Thyroid gland (tissue), 4 donors: Measurements from ENCODE around the gene TICRR. TPM values are rescaled to one million over a fixed set of nuclear protein-coding genes. Genes with fewer than 3 reads are reported as not detected.
A peak's percentile ranks its signal among the peaks of the same experiment; 100 is the strongest.

Source experiments
- DNase-seq, 2 donors: peaks; one replicate each; pipeline ENCODE4 v3.0.0-alpha.2; 2019
- H3K27ac ChIP-seq, 3 donors: fragments of 200-600 bp; sonication (generic); 1 replicate in 2 of 3; 2 replicates in 1 of 3; pipeline ENCODE4 v1.5.1; 2016 to 2019; ENCODE audit warnings: mild to moderate bottlenecking in 1 of 3, moderate library complexity in 1 of 3
- H3K27me3 ChIP-seq: fragments of 200-600 bp; sonication (generic); one replicate; pipeline ENCODE4 v1.5.1; 2019
- H3K36me3 ChIP-seq, 2 donors: fragments of 200-600 bp; sonication (generic); one replicate each; pipeline ENCODE4 v1.5.1; 2016 to 2019
- H3K4me1 ChIP-seq, 2 donors: fragments of 200-600 bp; sonication (generic); one replicate each; pipeline ENCODE4 v1.5.1; 2017 to 2019
- H3K4me3 ChIP-seq, 3 donors: fragments of 200-600 bp; sonication (generic); replicated peaks in 1 of 3; 1 replicate in 2 of 3; 2 replicates in 1 of 3; pipeline ENCODE4 v1.5.1; 2016; ENCODE audit warnings: mild to moderate bottlenecking in 1 of 3
- H3K9me3 ChIP-seq: fragments of 200-600 bp; sonication (generic); one replicate; pipeline ENCODE4 v1.5.1; 2017
- CTCF ChIP-seq, 6 experiments: fragments of 200-600 bp in 3 of 6; fragments of 450-650 bp in 3 of 6; sonication (generic) in 3 of 6; IDR thresholded peaks; one replicate each; pipeline ENCODE4 v1.5.1; 2016 to 2019; ENCODE audit warnings: antibody characterized with exemption in 6 of 6, mild to moderate bottlenecking in 2 of 6, inconsistent platforms in 1 of 6, moderate library complexity in 1 of 6
- POLR2A ChIP-seq, 2 donors: fragments of 450-650 bp; IDR thresholded peaks; one replicate each; pipeline ENCODE4 v1.6.1; 2017; ENCODE audit warnings: antibody characterized with exemption in 2 of 2, mild to moderate bottlenecking in 2 of 2, moderate library complexity in 1 of 2
- WGBS, 2 donors: methylation state at CpG; one replicate each; pipeline ENCODE4 v1.1.5; 2017; 5-methylcytosine and 5-hydroxymethylcytosine counted together
- intact Hi-C: fragments of 100-400 bp; cut with DNase I; formaldehyde crosslinking; loops from one replicate; pipeline ENCODE4 v1.15.1; 2023
- total RNA-seq, 4 donors: library from RNA; depleted of rRNA; stranded (reverse); fragments of >200 nt; gene quantifications; one replicate each; pipeline ENCODE4 v1.2.3, GENCODE V29; 2016

Gene TICRR
- total RNA-seq, 4 donors from 2014 or later: under 0.01 to 0.21 TPM; not detected in 2

DNA sequence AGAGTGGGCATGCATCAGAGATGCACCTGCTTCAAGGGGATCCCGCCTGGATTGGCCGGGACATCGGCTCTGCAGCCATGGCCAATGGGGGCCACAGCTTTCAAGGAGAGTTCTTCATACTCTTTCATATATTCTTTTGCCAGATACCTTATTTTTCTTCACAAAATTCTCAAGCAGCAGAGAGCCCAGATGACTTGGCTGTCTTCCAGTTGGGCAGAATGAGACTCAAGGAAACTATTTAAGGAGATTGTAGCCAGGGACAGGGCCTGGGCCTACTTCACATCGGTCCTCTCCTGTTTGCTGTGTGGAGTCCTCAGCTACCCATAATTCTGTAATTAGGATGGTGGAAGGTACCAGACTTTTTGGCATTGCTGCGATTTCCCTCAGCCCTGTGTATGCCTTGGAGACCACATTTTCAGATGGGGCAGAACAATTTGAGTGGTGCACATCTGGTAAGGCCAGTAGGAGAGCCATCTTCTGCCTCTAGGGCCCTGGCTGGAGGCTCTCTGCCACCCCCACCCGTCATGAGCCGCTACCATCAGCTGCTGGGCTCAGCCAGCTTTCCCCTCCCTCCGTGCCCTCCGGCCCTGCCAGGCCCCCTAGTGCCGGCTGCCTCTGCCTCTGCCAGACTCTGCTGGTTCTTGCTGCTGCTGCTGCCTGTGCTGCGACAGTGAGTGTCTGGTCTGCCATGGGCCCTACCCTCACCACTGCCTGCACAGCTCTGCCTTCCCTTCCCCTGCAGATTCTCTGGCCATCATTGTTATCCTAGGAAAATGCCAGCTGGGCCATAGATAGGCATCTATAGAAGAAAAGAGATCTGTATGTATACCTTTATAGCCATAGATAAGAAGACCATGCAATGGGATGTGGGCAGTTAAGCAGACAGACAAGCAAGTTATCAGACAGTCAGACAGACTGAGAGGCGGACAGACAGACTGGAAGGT lies 97.2 kb downstream of the TICRR start:
- 81 to 85% methylated on average over 10 to 12 of the region's 12 CpGs for WGBS, 2 donors
- H3K27ac ChIP-seq: peak overlapping the region in 1 of 3 donors; percentile 20
- intact Hi-C loops: no loop called here

DNA sequence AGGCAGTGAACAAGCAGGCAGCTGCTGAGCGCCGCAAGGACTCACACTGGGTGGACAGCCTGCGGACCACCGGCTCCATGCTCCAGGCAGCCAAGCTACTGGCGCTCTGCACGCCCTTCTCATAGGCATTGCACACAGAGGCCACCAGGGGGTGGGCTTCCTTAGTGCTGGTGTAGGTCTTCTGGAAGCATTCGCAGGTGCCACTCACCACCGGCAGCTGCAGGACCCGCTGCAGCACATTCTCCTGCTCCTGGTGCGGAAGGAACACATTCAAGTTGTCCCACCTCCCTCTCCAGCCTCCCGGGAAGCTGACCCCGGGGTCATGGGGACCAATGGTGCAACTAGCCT lies 97.9 kb downstream of the TICRR start:
- H3K36me3 ChIP-seq: no peaks in the 10 kb centered on the region
- WGBS, 2 donors: 59 to 73% methylated on average over 9 to 12 of the region's 12 CpGs
- TF ChIP-seq POLR2A (IDR thresholded peaks at IDR 0.05): no peak
- peak in 1 of 6 experiments; percentile 26 for TF ChIP-seq CTCF (IDR thresholded peaks at IDR 0.05)
- no peaks in the 10 kb centered on the region for H3K27me3 ChIP-seq
- H3K4me1 ChIP-seq: peaks cover 4 to 12% of the 10 kb centered on the region in 2 donors
- H3K4me3 ChIP-seq: no peak overlapping the region
- no peak overlapping the region for H3K27ac ChIP-seq
- DNase-seq: no peak
- intact Hi-C loops: no loop called here
- H3K9me3 ChIP-seq: no peaks in the 10 kb centered on the region

More for the DNA sequence above, 97.2 kb downstream of the TICRR start:
- Histone ChIP-seq H3K4me1 (peaks cover 4 to 12% of the 10 kb centered on the region in 2 donors), H3K4me3 (no peak overlapping the region), H3K9me3 (no peaks in the 10 kb centered on the region), H3K36me3 (no peaks in the 10 kb centered on the region), H3K27me3 (no peaks in the 10 kb centered on the region)
- peak; percentile 51 to 61 for DNase-seq
- TF ChIP-seq CTCF (IDR thresholded peaks at IDR 0.05) (no peak), POLR2A (IDR thresholded peaks at IDR 0.05) (no peak)

GRCh38 chr15:89674526-89674925 lies 99.3 kb downstream of the TICRR start:
- Histone ChIP-seq H3K36me3 (no peaks in the 10 kb centered on the region), H3K27me3 (no peaks in the 10 kb centered on the region), H3K9me3 (no peaks in the 10 kb centered on the region), H3K4me3 (no peak overlapping the region), H3K4me1 (peaks cover 11 to 22% of the 10 kb centered on the region in 2 donors), H3K27ac (no peak overlapping the region)
- TF ChIP-seq CTCF (IDR thresholded peaks at IDR 0.05) (no peak), POLR2A (IDR thresholded peaks at IDR 0.05) (no peak)
- 82 to 84% methylated on average over 4 of the region's 4 CpGs for WGBS, 2 donors
- DNase-seq: no peak
- intact Hi-C loops: no loop called here

DNA sequence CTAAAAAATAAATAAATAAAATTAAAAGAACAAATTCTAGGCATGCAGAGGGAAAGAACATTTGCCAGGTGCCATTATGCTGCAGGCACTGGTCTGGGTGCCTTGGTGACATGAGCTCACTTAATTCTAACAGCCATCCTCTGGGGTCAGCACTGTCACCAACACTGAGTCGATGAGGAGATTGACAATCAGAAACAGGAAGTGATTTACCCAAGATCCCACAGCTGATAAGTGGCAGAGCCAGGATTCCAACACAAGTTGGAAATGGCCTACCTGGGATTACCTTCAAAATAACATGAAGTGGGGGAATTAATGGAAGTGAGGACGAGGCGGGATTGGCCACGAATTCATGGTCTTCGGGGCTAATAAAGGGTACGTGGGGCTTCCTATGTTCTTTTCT lies 100.3 kb downstream of the TICRR start:
- Histone ChIP-seq H3K9me3 (no peaks in the 10 kb centered on the region), H3K27me3 (no peaks in the 10 kb centered on the region), H3K4me1 (peaks cover 20 to 30% of the 10 kb centered on the region in 2 donors), H3K4me3 (no peak overlapping the region), H3K27ac (no peak overlapping the region), H3K36me3 (no peaks in the 10 kb centered on the region)
- no peak for DNase-seq
- TF ChIP-seq CTCF (IDR thresholded peaks at IDR 0.05) (no peak), POLR2A (IDR thresholded peaks at IDR 0.05) (no peak)
- 88% methylated on average over 6 of the region's 6 CpGs for WGBS, 2 donors
- intact Hi-C loops: no loop called here

DNA sequence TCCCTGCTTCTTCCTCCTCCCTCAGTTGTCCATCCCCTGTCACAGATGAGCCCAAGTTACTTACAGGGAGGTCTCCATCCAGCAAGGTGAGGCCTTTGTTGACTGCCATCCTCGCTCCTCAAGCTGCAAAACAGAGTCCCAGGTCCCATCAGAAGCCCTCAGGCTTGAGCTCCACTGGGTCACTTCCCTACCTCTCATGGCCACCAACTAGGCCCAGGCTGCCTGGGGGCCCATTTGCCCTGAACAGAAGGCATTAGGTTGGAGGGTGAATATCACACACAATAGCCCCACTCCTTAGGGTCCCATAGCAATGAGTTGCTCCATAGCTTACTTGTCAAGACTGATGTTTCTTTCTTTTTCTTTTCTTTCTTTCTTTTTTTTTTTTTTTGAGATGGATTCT lies 102.1 kb downstream of the TICRR start:
- Histone ChIP-seq H3K4me1 (peaks cover 27 to 39% of the 10 kb centered on the region in 2 donors), H3K27ac (no peak overlapping the region), H3K4me3 (no peak overlapping the region), H3K9me3 (no peaks in the 10 kb centered on the region), H3K36me3 (no peaks in the 10 kb centered on the region), H3K27me3 (no peaks in the 10 kb centered on the region)
- intact Hi-C loops: no loop called here
- WGBS, 2 donors: 80 to 92% methylated on average over 1 of the region's 1 CpG
- no peak for DNase-seq
- TF ChIP-seq CTCF (IDR thresholded peaks at IDR 0.05) (no peak), POLR2A (IDR thresholded peaks at IDR 0.05) (no peak)
